Common myeloid progenitor, CD34-positive (primary cell): ENCODE results near the gene IPCEF1.
A peak's percentile ranks its signal among the peaks of the same experiment; 100 is the strongest.

ENCODE experiments used
- CTCF ChIA-PET: fragments of 350-600 bp; sonication (Branson Sonifier 250); formaldehyde crosslinking; loops from one replicate; lab custom pipeline; 2021; ENCODE audit warnings: antibody characterized with exemption; lab: Charles Lee
- POLR2A ChIA-PET: fragments of 350-600 bp; sonication (Branson Sonifier 250); formaldehyde crosslinking; loops from one replicate; lab custom pipeline; 2021; ENCODE audit warnings: antibody characterized with exemption; lab: Charles Lee
- DNase-seq, 3 donors: peaks; one replicate each; pipeline versions ENCODE4 v3.0.0 to v3.0.0-alpha.2; 2013
- H3K27ac ChIP-seq, 2 experiments: 1 replicate in 1 of 2; 2 replicates in 1 of 2; pipeline ENCODE4 v1.7.0; 2013; ENCODE audit warnings: inconsistent platforms in 2 of 2, low read length in 2 of 2, mild to moderate bottlenecking in 2 of 2, low read depth in 1 of 2, moderate library complexity in 1 of 2; ENCODE audit not compliant: severe bottlenecking in 2 of 2, insufficient read depth in 1 of 2, poor library complexity in 1 of 2
- H3K27me3 ChIP-seq, 5 experiments: replicated peaks in 2 of 5; 1 replicate in 3 of 5; 2 replicates in 2 of 5; pipeline versions ENCODE4 v1.6.1 to v1.7.0; 2013; ENCODE audit warnings: low read length in 4 of 5, mild to moderate bottlenecking in 2 of 5, moderate library complexity in 2 of 5, inconsistent platforms in 1 of 5; ENCODE audit not compliant: insufficient read depth in 5 of 5, control insufficient read depth in 4 of 5
- H3K36me3 ChIP-seq, 4 experiments: 1 replicate in 2 of 4; 2 replicates in 2 of 4; pipeline versions ENCODE4 v1.6.1 to v1.7.0; 2013; ENCODE audit warnings: low read length in 3 of 4, control low read depth in 1 of 4, mild to moderate bottlenecking in 1 of 4; ENCODE audit not compliant: control insufficient read depth in 4 of 4, insufficient read depth in 4 of 4
- H3K4me1 ChIP-seq, 4 experiments: 1 replicate in 3 of 4; 2 replicates in 1 of 4; pipeline versions ENCODE4 v1.6.1 to v1.7.1; 2013; ENCODE audit warnings: low read length in 3 of 4, mild to moderate bottlenecking in 3 of 4, control low read depth in 1 of 4, inconsistent platforms in 1 of 4, moderate library complexity in 1 of 4; ENCODE audit not compliant: control insufficient read depth in 4 of 4, insufficient read depth in 4 of 4; ENCODE audit errors: control extremely low read depth in 1 of 4
- H3K4me3 ChIP-seq, 7 experiments: 1 replicate in 4 of 7; 2 replicates in 3 of 7; pipeline versions ENCODE4 v1.5.1 to v1.7.0; 2013; ENCODE audit warnings: mild to moderate bottlenecking in 7 of 7, low read length in 6 of 7, moderate library complexity in 6 of 7, inconsistent platforms in 2 of 7, low read depth in 2 of 7, control low read depth in 1 of 7; ENCODE audit not compliant: insufficient read depth in 4 of 7, control insufficient read depth in 1 of 7; ENCODE audit errors: extremely low read depth in 1 of 7
- H3K9me3 ChIP-seq, 5 experiments: 1 replicate in 4 of 5; 2 replicates in 1 of 5; pipeline versions ENCODE4 v1.6.1 to v1.7.1; 2013; ENCODE audit warnings: low read length in 4 of 5, mild to moderate bottlenecking in 2 of 5, inconsistent platforms in 1 of 5, low read depth in 1 of 5, moderate library complexity in 1 of 5; ENCODE audit not compliant: control insufficient read depth in 4 of 5, insufficient read depth in 2 of 5; ENCODE audit errors: control extremely low read depth in 1 of 5
- WGBS: methylation state at CpG from one replicate; pipeline ENCODE4 v1.1.5; 2013; ENCODE audit not compliant: insufficient coverage; 5-methylcytosine and 5-hydroxymethylcytosine counted together

IPCEF1 gene

GRCh38 chr6:154169193-154169847 is 187.3 kb downstream of the IPCEF1 start:
- H3K4me1 ChIP-seq: peaks cover 0 to 38% (median 9%) of the 10 kb centered on the region in 4 experiments
- peak; percentile 36 to 80 (median 79) for DNase-seq
- peaks cover 0 to 12% (median 0%) of the 10 kb centered on the region in 5 experiments for H3K9me3 ChIP-seq
- no peaks in the 10 kb centered on the region for H3K27me3 ChIP-seq
- CTCF ChIA-PET: interaction anchor here (1.1 to 1.3 kb wide), 2 partner anchors 15 to 16 kb away, joined by 3 read pairs; no protein-coding TSS in a partner anchor
- 25% methylated on average over 2 of the region's 5 CpGs for WGBS
- H3K4me3 ChIP-seq: no peak overlapping the region
- no peak overlapping the region for H3K27ac ChIP-seq
- POLR2A ChIA-PET: no interaction called here
- peaks cover 0 to 7% (median 0%) of the 10 kb centered on the region in 4 experiments for H3K36me3 ChIP-seq

- WGBS: 42% methylated on average over 2 of the region's 2 CpGs
- DNase-seq: no peak
- Histone ChIP-seq H3K27me3 (no peaks in the 10 kb centered on the region), H3K9me3 (peaks cover 0 to 5% (median 0%) of the 10 kb centered on the region in 5 experiments), H3K4me1 (peaks cover 0 to 45% (median 10%) of the 10 kb centered on the region in 4 experiments), H3K27ac (no peak overlapping the region), H3K4me3 (no peak overlapping the region), H3K36me3 (peaks cover 0 to 7% (median 0%) of the 10 kb centered on the region in 4 experiments)
- ChIA-PET CTCF (interaction anchor here (1.1 kb wide), 1 partner anchor 10 kb away, joined by 4 read pairs; no protein-coding TSS in a partner anchor), POLR2A (interaction anchor here (0.6 kb wide), 1 partner anchor 552 kb away, joined by 3 read pairs; no protein-coding TSS in a partner anchor)
These were observed 189.5 kb downstream of the IPCEF1 start for GRCh38 chr6:154167126-154167525.

GRCh38 chr6:154166140-154166539 is 190.5 kb downstream of the IPCEF1 start:
- WGBS: 90% methylated on average over 9 of the region's 9 CpGs
- peaks cover 0 to 7% (median 0%) of the 10 kb centered on the region in 4 experiments for H3K36me3 ChIP-seq

GRCh38 chr6:154165478-154165877 is 191.1 kb downstream of the IPCEF1 start:
- H3K27ac ChIP-seq: no peak overlapping the region
- DNase-seq: no peak
- 88% methylated on average over 2 of the region's 2 CpGs for WGBS

More at GRCh38 chr6:154166140-154166539, 190.5 kb downstream of the IPCEF1 start:
- no peak for DNase-seq
- peaks cover 0 to 3% (median 0%) of the 10 kb centered on the region in 5 experiments for H3K9me3 ChIP-seq
- H3K4me1 ChIP-seq: peaks cover 0 to 45% (median 10%) of the 10 kb centered on the region in 4 experiments
- no peaks in the 10 kb centered on the region for H3K27me3 ChIP-seq
- POLR2A ChIA-PET: no interaction called here
- CTCF ChIA-PET: no interaction called here
- no peak overlapping the region for H3K27ac ChIP-seq
- no peak overlapping the region for H3K4me3 ChIP-seq

GRCh38 chr6:154164397-154164796 is 192.2 kb downstream of the IPCEF1 start:
- no peak overlapping the region for H3K27ac ChIP-seq
- peaks cover 0 to 7% (median 0%) of the 10 kb centered on the region in 4 experiments for H3K36me3 ChIP-seq
- WGBS: 71% methylated on average over 4 of the region's 5 CpGs
- ChIA-PET POLR2A (no interaction called here), CTCF (interaction anchor here (1.1 to 1.5 kb wide), 3 partner anchors 17 to 113 kb away, joined by 3 to 5 read pairs (median 4); no protein-coding TSS in a partner anchor)
- no peak overlapping the region for H3K4me3 ChIP-seq
- no peaks in the 10 kb centered on the region for H3K27me3 ChIP-seq
- peaks cover 0 to 40% (median 9%) of the 10 kb centered on the region in 4 experiments for H3K4me1 ChIP-seq
- H3K9me3 ChIP-seq: peaks cover 0 to 3% (median 0%) of the 10 kb centered on the region in 5 experiments
- DNase-seq: no peak

More at GRCh38 chr6:154165478-154165877, 191.1 kb downstream of the IPCEF1 start:
- Histone ChIP-seq H3K36me3 (peaks cover 0 to 7% (median 0%) of the 10 kb centered on the region in 4 experiments), H3K9me3 (peaks cover 0 to 3% (median 0%) of the 10 kb centered on the region in 5 experiments), H3K27me3 (no peaks in the 10 kb centered on the region), H3K4me1 (peaks cover 0 to 45% (median 10%) of the 10 kb centered on the region in 4 experiments), H3K4me3 (no peak overlapping the region)
- CTCF ChIA-PET: interaction anchor here (1.2 to 1.5 kb wide), 2 partner anchors 25 to 112 kb away, joined by 4 to 5 read pairs; no protein-coding TSS in a partner anchor
- POLR2A ChIA-PET: no interaction called here

DNA sequence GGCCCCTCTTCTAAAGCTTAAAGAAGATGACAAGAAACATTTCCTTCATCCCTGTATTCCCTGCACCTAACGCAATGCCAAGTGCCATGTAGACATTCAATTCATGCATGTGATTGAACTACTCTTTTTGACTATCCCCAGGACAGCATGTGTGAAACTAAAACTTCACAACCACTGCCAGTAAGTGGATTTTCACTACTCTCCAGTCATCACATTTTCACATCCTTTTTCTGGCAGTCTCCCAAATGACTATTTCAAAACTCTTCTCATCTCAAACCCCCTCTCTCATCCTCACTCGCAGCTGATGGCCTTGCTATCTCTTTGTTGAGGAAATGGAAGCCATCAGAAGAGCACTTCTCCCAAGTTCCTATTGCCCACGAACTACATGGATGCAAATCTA is 194.9 kb downstream of the IPCEF1 start:
- no peak overlapping the region for H3K4me3 ChIP-seq
- no peaks in the 10 kb centered on the region for H3K27me3 ChIP-seq
- H3K36me3 ChIP-seq: peaks cover 0 to 7% (median 0%) of the 10 kb centered on the region in 4 experiments
- no peak for DNase-seq
- ChIA-PET POLR2A (no interaction called here), CTCF (no interaction called here)
- H3K9me3 ChIP-seq: peaks cover 0 to 3% (median 0%) of the 10 kb centered on the region in 5 experiments
- peaks cover 5 to 38% (median 14%) of the 10 kb centered on the region in 4 experiments for H3K4me1 ChIP-seq
- H3K27ac ChIP-seq: no peak overlapping the region
- WGBS: 86% methylated on average over 2 of the region's 3 CpGs

DNA sequence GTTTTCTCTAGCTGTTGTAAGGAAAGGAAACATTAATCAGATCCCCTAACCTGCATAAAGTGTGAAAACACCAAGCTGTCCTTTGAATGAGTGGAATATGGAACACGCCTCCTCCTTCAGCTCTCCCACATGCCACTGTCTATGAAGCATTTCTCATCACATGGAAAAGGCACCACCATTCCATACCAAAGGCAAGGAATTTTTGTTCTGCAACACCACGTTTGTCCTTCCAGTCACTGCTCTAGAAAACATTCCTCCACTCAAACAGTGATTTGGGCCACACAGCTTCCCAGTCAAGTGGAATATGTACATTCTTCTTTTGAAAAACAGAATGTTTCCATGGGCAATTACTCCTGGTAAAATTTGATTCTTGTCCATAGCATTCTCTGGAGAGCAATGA is 197.5 kb downstream of the IPCEF1 start:
- ChIA-PET CTCF (interaction anchor here (1.2 to 4.3 kb wide), 6 partner anchors 11 to 351 kb away, joined by 3 to 47 read pairs (median 8); partner anchors contain the start of gene CNKSR3), POLR2A (no interaction called here)
- Histone ChIP-seq H3K36me3 (no peaks in the 10 kb centered on the region), H3K9me3 (no peaks in the 10 kb centered on the region), H3K4me3 (no peak overlapping the region), H3K27ac (no peak overlapping the region), H3K27me3 (no peaks in the 10 kb centered on the region), H3K4me1 (peaks cover 10 to 33% (median 20%) of the 10 kb centered on the region in 4 experiments)
- 100% methylated on average over 2 of the region's 2 CpGs for WGBS
- no peak for DNase-seq
